Measurements from ENCODE around the gene DLGAP3.
"Not testable (repeated sequence)": the region's sequence is repeated elsewhere in the genome, so short reads cannot be mapped to it uniquely, and the experiment has no call there.

GRCh38 chr1:34818862-34819261 is 110.6 kb downstream of the DLGAP3 start:
- not testable (repeated sequence) for TF ChIP-seq POLR2A (IDR thresholded peaks at IDR 0.05; ENCODE audit: low read depth, low read length); CTCF (IDR thresholded peaks at IDR 0.05; ENCODE audit: extremely low read depth in 1 of 2, insufficient read depth in 1 of 2, low read depth in 1 of 2, low read length in 2 of 2); EZH2 (IDR thresholded peaks at IDR 0.05; ENCODE audit: borderline replicate concordance, low read depth, low read length, severe bottlenecking); MAX (IDR thresholded peaks at IDR 0.05; ENCODE audit: insufficient read depth, insufficient read length)
